Endometrial microvascular endothelial cells (primary cell): Measurements from ENCODE around the gene HOXB3. TPM values are rescaled to one million over a fixed set of nuclear protein-coding genes. Genes with fewer than 3 reads are reported as not detected.

ENCODE experiments used
- in situ Hi-C: cut with HindIII; loops from 2 replicates; pipeline ENCODE4 v1.10.0; 2017; ENCODE audit warnings: low sequenced_read_pairs, low pct_unique_long_range_greater_than_20kb; ENCODE audit errors: inconsistent ontology term
- total RNA-seq: library from RNA; depleted of rRNA; stranded (reverse); fragments of >200 nt; gene quantifications from one replicate; pipeline ENCODE4 v1.2.3, GENCODE V29; 2015; ENCODE audit errors: inconsistent ontology term

Gene HOXB3
- total RNA-seq, 1 donor from 2014 or later, result 5.7 TPM

DNA sequence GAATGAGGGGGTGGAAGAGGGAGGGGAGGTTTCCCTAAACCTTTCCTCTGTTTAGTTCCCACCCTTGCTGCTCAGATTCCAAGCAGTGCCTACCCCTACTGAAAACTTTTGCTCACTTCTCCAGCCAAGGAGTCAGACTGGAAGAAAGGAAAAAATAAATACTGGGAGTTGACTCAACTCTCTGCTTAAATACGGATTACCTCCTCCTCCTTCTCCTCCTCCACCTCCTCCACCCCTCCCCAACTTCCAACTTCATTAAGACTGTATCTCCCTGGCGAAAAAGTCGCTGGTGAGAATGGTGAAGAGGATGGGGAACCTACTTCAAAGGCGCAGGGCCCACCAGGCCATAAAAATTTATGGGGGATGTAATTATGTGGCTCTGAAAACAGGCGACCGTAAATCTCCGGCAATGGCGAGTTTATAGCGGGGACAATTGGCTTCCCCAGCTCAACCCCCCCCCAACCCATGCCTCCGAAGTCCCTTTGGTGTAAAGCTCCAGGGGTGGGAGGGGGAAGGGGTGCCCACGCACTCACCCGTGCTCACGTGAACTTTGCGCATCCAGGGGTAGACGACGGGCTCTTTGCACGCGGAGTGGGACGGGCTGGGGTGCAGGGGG is 12.6 kb downstream of the HOXB3 start:
- in situ Hi-C loops, result no loop called here

DNA sequence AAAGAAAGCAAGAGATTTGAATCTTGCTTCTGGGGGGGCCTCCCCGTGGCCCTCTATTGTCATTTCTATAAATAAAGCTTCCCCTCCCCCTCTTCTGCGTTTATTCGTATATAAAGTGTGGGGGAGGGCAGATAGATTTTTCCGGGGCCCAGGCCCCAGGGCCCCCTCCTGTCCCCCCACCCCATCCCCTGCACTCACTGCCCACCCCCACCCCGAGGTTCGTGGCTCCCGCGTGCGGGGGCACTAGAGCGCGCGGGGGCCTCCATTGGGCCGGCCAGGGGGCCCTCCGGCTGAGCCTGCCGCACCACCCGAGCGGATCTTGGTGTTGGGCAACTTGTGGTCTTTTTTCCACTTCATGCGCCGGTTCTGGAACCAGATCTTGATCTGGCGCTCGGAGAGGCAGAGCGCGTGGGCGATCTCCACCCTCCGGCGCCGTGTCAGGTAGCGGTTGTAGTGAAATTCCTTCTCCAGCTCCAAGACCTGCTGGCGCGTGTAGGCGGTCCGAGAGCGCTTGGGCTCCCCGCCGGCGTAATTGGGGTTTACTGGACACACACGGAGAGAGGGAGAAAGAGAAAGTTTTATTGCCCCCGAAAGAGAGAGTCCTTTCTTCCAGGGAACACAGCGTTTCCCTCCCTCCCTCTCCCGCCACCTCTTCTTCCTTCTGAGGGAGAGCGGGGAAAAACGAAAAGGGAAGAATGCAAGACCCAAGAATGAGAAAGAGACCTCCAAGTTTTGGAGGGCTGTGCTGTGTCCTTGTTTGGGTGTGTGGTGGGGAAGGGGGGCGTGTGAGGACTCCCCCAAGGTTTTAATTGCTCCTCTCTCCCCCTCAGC is 13.3 kb downstream of the HOXB3 start:
- in situ Hi-C loops, result no loop called here

- in situ Hi-C loops, result no loop called here
These were observed 14.2 kb downstream of the HOXB3 start for GRCh38 chr17:48575673-48576478.

DNA sequence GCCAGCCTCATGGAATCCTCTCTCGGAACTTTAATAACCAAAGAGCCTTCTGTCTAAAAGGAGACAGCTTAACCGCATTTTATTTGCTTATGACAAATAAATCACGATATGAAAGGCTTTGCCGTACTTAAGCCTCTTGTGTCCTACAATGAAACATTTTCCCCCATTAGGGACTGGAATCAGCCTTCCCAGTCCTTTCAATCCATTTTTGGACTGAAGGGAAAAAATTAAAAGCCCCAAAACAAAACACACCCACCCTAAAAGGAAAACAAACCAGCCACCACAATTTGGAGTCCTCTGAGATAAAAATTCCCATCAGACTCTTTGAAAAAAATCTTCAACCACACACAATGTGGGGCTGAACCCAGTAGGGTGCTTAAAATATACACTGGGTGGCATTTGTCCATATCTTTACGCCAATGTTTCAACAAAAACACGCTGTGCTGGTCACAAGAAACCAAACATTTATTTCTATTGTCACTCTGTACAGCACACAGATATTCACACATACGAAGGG is 14.9 kb downstream of the HOXB3 start:
- in situ Hi-C loops, result no loop called here

DNA sequence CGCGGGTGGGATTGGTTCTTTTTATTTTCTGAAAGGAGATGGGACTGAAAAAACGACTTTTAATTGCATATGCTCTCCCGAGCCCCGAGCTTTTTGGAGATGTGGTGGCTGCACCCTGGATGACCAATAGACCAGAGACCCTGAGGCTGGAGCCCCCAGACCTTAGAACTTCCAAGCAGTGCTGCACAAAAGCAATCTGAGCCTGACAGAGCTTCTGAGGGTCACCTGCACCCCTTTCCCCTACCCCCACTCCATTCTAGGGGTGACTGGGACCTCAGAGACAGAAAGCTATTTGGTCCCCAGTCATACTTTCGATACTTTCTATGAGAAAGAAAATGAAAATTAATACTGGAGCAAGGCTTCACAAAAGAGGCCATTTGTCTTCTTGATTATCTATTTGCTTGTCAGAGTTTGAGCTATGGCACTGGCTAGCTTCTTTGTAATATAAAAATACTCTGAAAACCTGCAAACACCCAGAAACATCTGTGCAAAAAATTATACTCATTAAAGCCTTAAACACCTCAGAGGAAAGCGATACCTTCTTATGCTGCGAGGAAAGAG is 15.5 kb downstream of the HOXB3 start:
- in situ Hi-C loops, result no loop called here

- in situ Hi-C loops, result no loop called here
These were observed 18.1 kb downstream of the HOXB3 start for GRCh38 chr17:48571826-48572417.

- in situ Hi-C loops, result no loop called here
These were observed 18.8 kb downstream of the HOXB3 start for GRCh38 chr17:48571024-48571818.

GRCh38 chr17:48570325-48571023 is 19.6 kb downstream of the HOXB3 start:
- in situ Hi-C loops, result no loop called here

DNA sequence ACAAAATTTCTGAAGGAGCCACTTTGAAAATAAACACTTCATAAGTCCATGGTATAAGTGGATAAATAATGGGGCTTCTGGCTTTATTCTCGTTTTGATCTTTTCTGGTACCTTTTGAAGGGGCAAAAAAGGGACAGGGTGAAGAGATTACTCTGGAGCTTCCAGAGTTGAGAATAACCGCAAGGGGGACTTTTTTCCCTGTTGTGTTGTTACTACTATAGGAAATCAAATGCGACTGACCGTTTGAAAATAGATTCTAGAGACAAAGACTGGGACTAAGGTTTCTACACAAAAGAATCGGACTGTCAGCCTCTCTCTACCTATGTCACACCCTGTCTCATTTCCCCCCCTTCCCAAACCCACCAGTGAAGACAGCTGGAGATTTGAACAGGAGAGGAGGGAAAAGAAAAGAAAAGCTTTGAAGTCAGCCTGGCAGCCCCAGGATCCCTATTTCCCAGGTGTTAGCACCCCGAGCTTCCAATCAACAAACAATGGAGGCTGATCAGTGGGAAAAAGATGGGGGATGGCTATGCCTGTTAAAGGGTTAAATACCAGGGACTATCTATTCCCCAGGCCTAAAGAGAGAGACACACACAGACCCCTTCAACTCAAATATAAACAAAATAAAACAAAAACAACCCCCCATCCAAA is 20.2 kb downstream of the HOXB3 start:
- in situ Hi-C loops, result no loop called here

DNA sequence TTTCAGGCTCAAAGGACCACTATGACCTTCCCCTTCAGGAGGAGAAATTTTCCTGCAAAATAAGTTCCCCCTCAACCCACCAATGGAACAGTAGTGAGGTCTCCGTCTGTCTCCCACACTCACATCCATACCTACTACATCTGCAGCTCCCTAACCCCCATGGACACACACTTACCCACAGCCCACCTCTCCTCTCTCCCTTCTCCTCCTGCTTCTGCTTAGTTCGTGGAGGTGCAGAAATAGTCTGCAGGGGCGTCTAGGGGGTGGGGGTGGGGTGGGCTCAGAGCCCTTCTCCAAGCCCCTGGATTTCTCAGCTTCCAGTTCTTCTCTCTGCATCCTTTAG is 20.8 kb downstream of the HOXB3 start:
- in situ Hi-C loops, result no loop called here

DNA sequence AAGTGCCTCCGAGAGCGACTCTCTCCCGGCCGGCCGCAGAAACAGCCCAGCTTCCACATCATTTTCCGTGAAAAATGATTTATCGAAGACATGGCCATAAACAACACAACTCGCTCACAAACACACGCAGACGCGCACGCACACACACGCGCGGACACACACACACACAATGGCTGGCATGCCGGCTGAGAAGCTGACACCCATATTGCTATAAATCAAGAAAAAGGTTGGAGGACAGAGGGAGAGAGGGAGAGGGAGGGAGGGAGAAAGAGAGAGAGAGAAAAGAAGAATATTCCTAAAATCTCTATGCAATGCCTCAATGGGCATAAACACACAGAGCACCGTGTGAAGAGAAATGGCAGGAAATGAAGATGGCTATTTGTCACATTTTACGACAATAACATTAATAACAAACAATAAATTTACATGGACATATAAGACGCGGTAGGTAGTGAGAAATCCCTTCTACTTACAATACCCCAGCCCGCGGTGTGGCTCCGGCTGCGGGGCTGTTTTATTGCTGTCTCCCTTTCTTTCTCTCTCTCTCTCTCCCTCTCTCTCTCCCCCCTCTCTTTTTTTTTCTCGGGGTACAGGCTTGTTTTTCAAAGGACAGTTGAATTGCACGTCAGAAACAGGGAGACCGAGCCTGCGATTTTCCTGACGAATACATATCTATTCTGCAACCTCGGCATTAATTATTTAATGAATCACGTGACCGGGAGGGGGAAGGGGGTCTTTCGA is 21.4 kb downstream of the HOXB3 start:
- in situ Hi-C loops, result no loop called here

DNA sequence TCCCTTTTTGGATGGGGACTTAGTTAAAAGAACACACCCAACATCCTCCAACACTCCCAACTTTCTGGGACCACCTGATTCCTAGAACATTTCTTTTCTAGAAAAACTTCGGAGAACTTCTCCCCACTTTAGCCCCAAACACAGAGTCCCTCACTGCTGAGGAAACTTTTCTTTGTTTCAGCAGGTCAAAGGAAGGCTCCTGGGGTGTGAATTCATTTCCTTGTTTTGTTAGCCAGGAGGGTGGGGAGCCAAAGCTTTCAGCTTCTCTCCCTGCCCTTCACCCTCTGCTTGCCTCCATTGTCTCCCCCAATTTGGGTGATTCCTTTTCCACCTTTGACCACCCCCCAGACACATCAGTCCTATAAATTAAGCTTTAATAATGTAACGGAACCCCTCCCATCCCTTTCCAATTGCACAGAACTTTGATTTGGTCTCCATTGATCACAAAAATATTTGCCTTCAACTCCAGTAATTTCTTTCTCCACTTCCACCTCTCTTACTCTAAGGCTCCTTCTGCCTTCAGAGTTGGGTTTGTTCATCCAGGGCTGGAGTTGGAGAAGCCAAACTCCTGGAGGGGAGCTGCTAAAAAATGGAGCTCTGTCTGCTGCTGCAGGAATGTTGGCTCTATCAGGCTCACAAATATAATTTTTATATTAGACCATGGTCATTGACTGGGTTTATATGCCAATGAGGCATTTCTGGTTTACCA is 22.2 kb downstream of the HOXB3 start:
- in situ Hi-C loops, result no loop called here

DNA sequence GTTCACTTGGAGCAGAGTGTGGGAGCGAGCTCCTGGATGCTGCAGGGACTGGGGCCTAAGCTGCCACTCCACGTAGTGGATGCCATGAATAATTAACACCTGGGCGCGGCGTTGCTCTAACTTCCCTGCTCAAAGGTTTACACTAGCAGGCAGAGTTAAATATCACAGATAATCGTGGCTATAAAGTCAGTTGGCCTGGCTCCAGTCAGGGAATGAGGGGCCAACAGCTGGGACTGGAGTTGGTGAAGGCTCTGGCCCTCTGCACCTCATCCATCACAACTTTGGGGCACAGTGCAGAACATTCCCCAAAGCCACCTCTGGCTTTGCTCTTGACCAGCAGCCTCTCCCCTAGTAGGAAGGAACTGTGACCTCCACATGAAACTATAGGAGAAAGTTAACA is 22.8 kb downstream of the HOXB3 start:
- in situ Hi-C loops, result no loop called here

- in situ Hi-C loops, result no loop called here
These were observed 23.3 kb downstream of the HOXB3 start for GRCh38 chr17:48566717-48567116.

- in situ Hi-C loops, result no loop called here
These were observed 23.9 kb downstream of the HOXB3 start for GRCh38 chr17:48565925-48566710.
